Karpas-422 (cell line): ENCODE results near the gene ASF1B. TPM values are rescaled to one million over a fixed set of nuclear protein-coding genes. Genes with fewer than 3 reads are reported as not detected.

ENCODE experiments used
- DNase-seq: peaks from one replicate; pipeline ENCODE4 v3.0.0-alpha.2; 2015
- H2AFZ ChIP-seq: fragments of 200-600 bp; sonication (generic); 2 replicates; pipeline ENCODE4 v1.6.1; 2014; ENCODE audit warnings: antibody characterized with exemption, low read length, mixed read lengths
- H3K27ac ChIP-seq: fragments of 200-600 bp; sonication (generic); 2 replicates; pipeline ENCODE4 v1.5.1; 2014; ENCODE audit warnings: mild to moderate bottlenecking, low read length, moderate library complexity
- H3K27me3 ChIP-seq: fragments of 200-600 bp; sonication (generic); 2 replicates; pipeline ENCODE4 v1.6.1; 2014; ENCODE audit warnings: low read length, mixed read lengths
- H3K36me3 ChIP-seq: fragments of 200-600 bp; sonication (generic); 2 replicates; pipeline ENCODE4 v1.6.1; 2014; ENCODE audit warnings: low read length, mixed read lengths; ENCODE audit not compliant: insufficient read depth
- H3K4me1 ChIP-seq: fragments of 200-600 bp; sonication (generic); 2 replicates; pipeline ENCODE4 v1.6.1; 2014; ENCODE audit warnings: mild to moderate bottlenecking, low read length, mixed read lengths
- H3K4me2 ChIP-seq: fragments of 200-600 bp; sonication (generic); 2 replicates; pipeline ENCODE4 v1.6.1; 2014; ENCODE audit warnings: low read length, low read depth, mild to moderate bottlenecking; ENCODE audit not compliant: poor library complexity, severe bottlenecking
- H3K4me3 ChIP-seq: fragments of 200-600 bp; sonication (generic); 2 replicates; pipeline ENCODE4 v1.5.1; 2014; ENCODE audit warnings: mild to moderate bottlenecking, antibody characterized with exemption, low read length, mixed read lengths
- H3K79me2 ChIP-seq: fragments of 200-600 bp; sonication (generic); 2 replicates; pipeline ENCODE4 v1.6.1; 2014; ENCODE audit warnings: mild to moderate bottlenecking, low read length, mixed read lengths
- H3K9ac ChIP-seq: fragments of 200-600 bp; sonication (generic); 2 replicates; pipeline ENCODE4 v1.6.0; 2014; ENCODE audit warnings: low read length
- H3K9me2 ChIP-seq: fragments of 200-600 bp; sonication (generic), shearing (Covaris generic); replicated peaks from 2 replicates; pipeline ENCODE4 v1.6.0; 2014; ENCODE audit warnings: mild to moderate bottlenecking, low read length, moderate library complexity; ENCODE audit not compliant: insufficient read depth
- H3K9me3 ChIP-seq: fragments of 300-700, 200-600 bp; sonication (generic); 2 replicates; pipeline ENCODE4 v1.6.1; 2014; ENCODE audit warnings: low read length, mixed read lengths
- H4K20me1 ChIP-seq: fragments of 200-600 bp; sonication (generic); 2 replicates; pipeline ENCODE4 v1.6.1; 2014; ENCODE audit warnings: mild to moderate bottlenecking, antibody characterized with exemption, low read length, low read depth; ENCODE audit not compliant: insufficient read depth
- total RNA-seq: library from RNA; depleted of rRNA; stranded (reverse); fragments of >200 nt; shearing (Covaris generic); gene quantifications from 2 replicates; pipeline ENCODE4 v1.2.3, GENCODE V29; 2014; ENCODE audit warnings: low replicate concordance

ASF1B gene
- total RNA-seq, 1 experiment from 2014 or later, result 34.9 TPM

DNA sequence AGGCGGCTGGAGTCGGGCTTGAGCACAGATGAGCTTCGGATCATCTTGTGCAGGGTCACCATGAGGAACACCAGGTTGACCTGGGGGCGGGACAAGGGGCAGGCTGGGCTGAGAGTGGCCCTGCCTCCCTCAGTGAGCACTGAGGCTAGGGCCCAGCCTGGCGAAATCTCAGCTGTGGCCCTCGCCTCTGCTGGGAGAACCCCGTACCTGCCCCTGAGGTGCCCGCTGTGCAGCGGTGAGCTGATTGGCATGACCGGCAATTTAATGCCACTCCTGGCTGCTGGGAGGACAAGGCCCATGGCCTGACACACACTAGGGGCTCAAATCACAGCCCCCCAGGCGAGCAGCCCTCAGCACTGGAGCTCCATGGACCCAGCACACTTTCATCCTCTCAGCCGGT is 19.7 kb upstream of the ASF1B start:
- H3K36me3 ChIP-seq, result no peaks in the 10 kb centered on the region
- H3K4me1 ChIP-seq, result no peaks in the 10 kb centered on the region

GRCh38 chr19:14155371-14155770 is 19.0 kb upstream of the ASF1B start:
- Histone ChIP-seq H3K9me2 (no peaks in the 10 kb centered on the region), H3K27ac (no peak overlapping the region), H3K4me1 (no peaks in the 10 kb centered on the region), H4K20me1 (no peaks in the 10 kb centered on the region), H3K9me3 (no peaks in the 10 kb centered on the region), H3K4me3 (no peak overlapping the region), H3K27me3 (no peaks in the 10 kb centered on the region), H3K4me2 (no peak overlapping the region), H3K9ac (no peak overlapping the region), H3K79me2 (no peaks in the 10 kb centered on the region), H3K36me3 (no peaks in the 10 kb centered on the region), H2AFZ (no peak overlapping the region)
- no peak for DNase-seq

More for the DNA sequence above, 19.7 kb upstream of the ASF1B start:
- Histone ChIP-seq H3K9me2 (no peaks in the 10 kb centered on the region), H2AFZ (no peak overlapping the region), H3K27me3 (no peaks in the 10 kb centered on the region), H3K9ac (no peak overlapping the region), H3K27ac (no peak overlapping the region), H4K20me1 (no peaks in the 10 kb centered on the region), H3K4me2 (no peak overlapping the region), H3K9me3 (no peaks in the 10 kb centered on the region), H3K79me2 (no peaks in the 10 kb centered on the region), H3K4me3 (no peak overlapping the region)
- DNase-seq, result no peak

GRCh38 chr19:14152713-14153112 is 16.3 kb upstream of the ASF1B start:
- Histone ChIP-seq H3K27ac (no peak overlapping the region), H3K9me3 (no peaks in the 10 kb centered on the region), H3K4me3 (no peak overlapping the region), H3K9me2 (no peaks in the 10 kb centered on the region), H3K9ac (no peak overlapping the region), H3K36me3 (no peaks in the 10 kb centered on the region), H3K27me3 (no peaks in the 10 kb centered on the region), H3K4me1 (no peaks in the 10 kb centered on the region), H2AFZ (no peak overlapping the region), H3K79me2 (no peaks in the 10 kb centered on the region), H4K20me1 (peaks cover 6% of the 10 kb centered on the region; the same call in 1 of the 2 replicates), H3K4me2 (no peak overlapping the region)
- no peak for DNase-seq

DNA sequence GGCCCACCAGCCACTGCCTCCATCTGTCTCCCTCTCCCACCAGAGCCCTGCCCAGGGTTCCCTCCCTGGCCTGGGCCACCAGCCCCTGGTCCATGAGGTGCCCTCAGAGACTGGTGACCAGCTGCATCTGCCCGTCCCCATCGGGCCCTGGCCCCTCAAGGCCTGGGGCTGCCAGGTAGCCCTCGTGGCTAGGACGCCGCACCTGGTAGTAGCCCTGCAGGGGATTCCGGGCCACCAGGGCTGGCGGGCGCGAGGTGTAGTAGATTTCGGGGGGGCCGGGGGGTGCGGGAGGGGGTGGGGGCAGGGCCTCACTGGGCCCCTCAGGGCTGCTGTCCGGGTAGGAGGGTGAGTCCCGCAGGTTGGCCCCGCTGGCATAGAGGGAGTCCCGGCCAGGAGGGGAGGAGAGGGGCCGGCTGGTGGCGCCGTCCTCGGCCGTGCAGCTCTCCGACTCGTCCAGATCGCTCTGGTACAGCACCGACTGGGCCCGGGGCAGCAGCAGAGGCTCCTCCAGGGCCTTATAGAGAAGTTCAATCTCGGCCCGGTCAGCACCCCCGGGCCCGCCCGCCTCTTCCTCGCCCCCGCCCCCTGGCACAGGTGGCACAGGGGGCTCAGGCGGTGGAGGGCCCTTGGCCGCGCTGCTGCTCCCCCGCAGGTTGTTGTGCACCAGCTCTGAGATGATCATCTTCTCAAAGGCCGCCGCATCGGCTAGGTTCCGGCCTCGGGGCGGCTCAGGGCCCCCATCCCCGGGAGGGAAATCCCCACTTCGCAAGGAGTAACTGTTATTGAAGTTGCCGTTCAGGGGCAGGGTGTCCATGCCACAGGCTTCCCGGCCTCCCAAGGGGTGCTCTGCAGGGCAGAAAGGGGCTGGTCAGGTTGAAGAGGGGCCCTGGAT is 14.6 kb upstream of the ASF1B start:
- Histone ChIP-seq H3K9me2 (no peaks in the 10 kb centered on the region), H3K79me2 (no peaks in the 10 kb centered on the region), H3K9me3 (no peaks in the 10 kb centered on the region), H4K20me1 (peaks cover 13% of the 10 kb centered on the region; the same call in 1 of the 2 replicates), H3K27me3 (no peaks in the 10 kb centered on the region), H2AFZ (no peak overlapping the region), H3K4me1 (no peaks in the 10 kb centered on the region), H3K36me3 (no peaks in the 10 kb centered on the region), H3K9ac (no peak overlapping the region), H3K4me2 (no peak overlapping the region), H3K27ac (no peak overlapping the region), H3K4me3 (no peak overlapping the region)
- no peak for DNase-seq

- Histone ChIP-seq H3K9me3 (no peaks in the 10 kb centered on the region), H3K4me2 (no peak overlapping the region), H3K4me1 (no peaks in the 10 kb centered on the region), H3K27ac (no peak overlapping the region), H3K79me2 (no peaks in the 10 kb centered on the region), H3K9ac (no peak overlapping the region), H2AFZ (no peak overlapping the region), H3K27me3 (no peaks in the 10 kb centered on the region), H4K20me1 (peaks cover 21% of the 10 kb centered on the region; the same call in 1 of the 2 replicates), H3K36me3 (no peaks in the 10 kb centered on the region), H3K4me3 (no peak overlapping the region), H3K9me2 (no peaks in the 10 kb centered on the region)
- no peak for DNase-seq
These were observed 13.8 kb upstream of the ASF1B start for GRCh38 chr19:14150041-14150769.

- Histone ChIP-seq H3K9me2 (no peaks in the 10 kb centered on the region), H3K4me2 (no peak overlapping the region), H3K79me2 (no peaks in the 10 kb centered on the region), H2AFZ (no peak overlapping the region), H3K27ac (no peak overlapping the region), H3K36me3 (no peaks in the 10 kb centered on the region), H3K4me3 (no peak overlapping the region), H3K27me3 (no peaks in the 10 kb centered on the region), H3K9ac (no peak overlapping the region), H3K9me3 (no peaks in the 10 kb centered on the region), H4K20me1 (peaks cover 22% of the 10 kb centered on the region; the same call in 1 of the 2 replicates), H3K4me1 (no peaks in the 10 kb centered on the region)
- DNase-seq, result no peak
These were observed 13.2 kb upstream of the ASF1B start for GRCh38 chr19:14149509-14149994.

- H3K27ac ChIP-seq, result no peak overlapping the region
- H3K36me3 ChIP-seq, result no peaks in the 10 kb centered on the region
- no peak overlapping the region for H3K9ac ChIP-seq
- no peaks in the 10 kb centered on the region for H3K9me2 ChIP-seq
- no peaks in the 10 kb centered on the region for H3K27me3 ChIP-seq
- no peak overlapping the region for H3K4me3 ChIP-seq
- DNase-seq, result no peak
- H4K20me1 ChIP-seq, result peaks cover 22% of the 10 kb centered on the region; the same call in 1 of the 2 replicates
- no peak overlapping the region for H2AFZ ChIP-seq
- H3K4me1 ChIP-seq, result no peaks in the 10 kb centered on the region
- no peaks in the 10 kb centered on the region for H3K9me3 ChIP-seq
- no peak overlapping the region for H3K4me2 ChIP-seq
- no peaks in the 10 kb centered on the region for H3K79me2 ChIP-seq
These were observed 12.5 kb upstream of the ASF1B start for GRCh38 chr19:14148751-14149410.
